GM21723 (cell line): ENCODE data around the gene AVEN.
"Not testable (repeated sequence)": the region's sequence is repeated elsewhere in the genome, so short reads cannot be mapped to it uniquely, and the experiment has no call there.

Source experiments
- ATAC-seq: cut with Tn5 transposase; IDR thresholded peaks from one replicate; pipeline ENCODE4 v1.9.1; 2021; ENCODE audit warnings: mild to moderate bottlenecking, moderate library complexity; ENCODE audit not compliant: unreplicated experiment

AVEN gene

GRCh38 chr15:34043391-34043790 lies 4.4 kb upstream of the AVEN start:
- ATAC-seq: no peak

- peak; percentile 32 for ATAC-seq
Observed at GRCh38 chr15:34039790-34040113, 748 bp upstream of the AVEN start.

GRCh38 chr15:34038023-34038870 lies 757 bp downstream of the AVEN start:
- ATAC-seq: peak; percentile 68

- no peak for ATAC-seq
Observed at GRCh38 chr15:34031987-34032760, 6.8 kb downstream of the AVEN start.

- no peak for ATAC-seq
Observed at GRCh38 chr15:34027606-34028005, 11.4 kb downstream of the AVEN start.

GRCh38 chr15:34025252-34025651 lies 13.8 kb downstream of the AVEN start:
- no peak for ATAC-seq

- ATAC-seq: no peak
Observed at GRCh38 chr15:34023907-34024306, 15.1 kb downstream of the AVEN start.

- ATAC-seq: no peak
Observed at GRCh38 chr15:34019369-34019990, 19.5 kb downstream of the AVEN start.

- ATAC-seq: not testable (repeated sequence)
Observed at GRCh38 chr15:34018738-34019137, 20.3 kb downstream of the AVEN start.

GRCh38 chr15:34018021-34018645 lies 20.9 kb downstream of the AVEN start:
- no peak for ATAC-seq

- ATAC-seq: no peak
Observed at GRCh38 chr15:34014556-34014955, 24.4 kb downstream of the AVEN start.

GRCh38 chr15:34013746-34014145 lies 25.3 kb downstream of the AVEN start:
- no peak for ATAC-seq

GRCh38 chr15:34012461-34013028 lies 26.5 kb downstream of the AVEN start:
- ATAC-seq: no peak

- ATAC-seq: no peak
Observed at GRCh38 chr15:34011481-34011880, 27.5 kb downstream of the AVEN start.

GRCh38 chr15:34010921-34011320 lies 28.1 kb downstream of the AVEN start:
- ATAC-seq: no peak

GRCh38 chr15:34009656-34010055 lies 29.3 kb downstream of the AVEN start:
- ATAC-seq: no peak

- ATAC-seq: no peak
Observed at GRCh38 chr15:34006381-34006780, 32.6 kb downstream of the AVEN start.

GRCh38 chr15:34001536-34001935 lies 37.5 kb downstream of the AVEN start:
- no peak for ATAC-seq

- ATAC-seq: not testable (repeated sequence)
Observed at GRCh38 chr15:33995666-33996065, 43.3 kb downstream of the AVEN start.

GRCh38 chr15:33994005-33994615 lies 44.9 kb downstream of the AVEN start:
- ATAC-seq: no peak

- no peak for ATAC-seq
Observed at GRCh38 chr15:33988384-33988783, 50.6 kb downstream of the AVEN start.
